Hematopoietic multipotent progenitor cell treated with erythropoietin and hydrocortisone succinate and interleukin-3 and kit ligand, for 17 days (in vitro differentiated cells): ENCODE data around the gene KDM2B.

ENCODE experiments used
- DNase-seq: peaks from one replicate; pipeline ENCODE4 v3.0.0-alpha.2; 2015; ENCODE audit warnings: low spot score

KDM2B gene

GRCh38 chr12:121580959-121581685 lies at the start of gene KDM2B:
Gene KDM2B (minus strand): TSS chr12:121581023. CDS start chr12:121580911, 112 bp downstream.
- DNase-seq = peak; percentile 29

- no peak for DNase-seq
Observed at GRCh38 chr12:121628536-121628935, 47.7 kb upstream of the KDM2B start.

DNA sequence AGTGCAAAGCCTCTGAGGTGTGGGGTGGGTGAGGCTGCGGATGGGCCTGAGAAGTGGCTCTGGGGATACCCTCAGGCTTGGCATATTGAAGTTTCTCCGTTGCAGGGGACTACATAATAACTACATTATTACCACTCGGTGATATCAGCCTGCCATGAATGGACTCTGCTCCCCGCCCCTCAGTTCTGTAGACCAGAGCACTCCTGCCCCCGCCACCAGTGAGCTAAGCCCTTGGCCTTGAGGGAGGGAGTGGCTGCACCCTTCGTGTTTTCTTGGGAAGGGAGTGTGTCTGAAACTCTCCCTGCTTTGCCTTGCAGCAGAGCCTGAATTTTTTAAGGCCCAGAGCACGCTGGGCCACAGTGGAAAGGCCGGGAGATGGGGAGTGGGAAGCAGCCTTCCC lies 47.2 kb upstream of the KDM2B start:
- DNase-seq = no peak

DNA sequence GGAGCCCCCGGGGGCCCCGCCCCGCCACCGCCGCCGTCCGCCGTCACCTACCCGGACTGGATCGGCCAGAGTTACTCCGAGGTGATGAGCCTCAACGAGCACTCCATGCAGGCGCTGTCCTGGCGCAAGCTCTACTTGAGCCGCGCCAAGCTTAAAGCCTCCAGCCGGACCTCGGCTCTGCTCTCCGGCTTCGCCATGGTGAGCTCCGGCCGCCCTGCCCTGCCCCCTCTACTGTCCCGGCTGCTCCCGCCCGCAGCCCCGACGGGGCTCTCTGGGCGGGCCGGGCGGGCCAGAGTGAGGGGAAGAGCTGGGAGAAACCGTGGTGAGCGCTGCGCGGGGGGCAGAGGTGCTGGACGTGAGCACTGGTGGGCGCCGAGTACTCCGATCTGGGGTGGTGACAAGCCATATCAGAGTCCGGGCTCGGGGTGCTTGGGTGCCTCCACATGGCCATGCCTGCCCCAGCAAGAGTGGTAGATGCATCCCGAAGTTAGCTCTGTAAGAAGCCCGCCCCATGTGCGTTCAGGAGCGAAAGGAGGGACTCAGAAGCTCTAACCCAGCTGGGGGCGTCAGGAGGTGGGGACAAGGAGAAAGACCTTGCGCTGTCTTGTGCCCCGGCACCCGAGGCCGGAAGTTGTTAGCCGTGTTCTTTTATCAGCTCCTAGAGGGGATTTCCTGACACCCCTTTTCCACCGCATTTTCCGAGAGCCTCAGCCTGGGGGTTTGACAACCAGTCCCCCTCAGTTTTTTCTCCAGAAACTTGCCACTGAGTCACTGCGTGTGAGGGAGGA lies 46.2 kb upstream of the KDM2B start:
- peak; percentile 22 for DNase-seq

DNA sequence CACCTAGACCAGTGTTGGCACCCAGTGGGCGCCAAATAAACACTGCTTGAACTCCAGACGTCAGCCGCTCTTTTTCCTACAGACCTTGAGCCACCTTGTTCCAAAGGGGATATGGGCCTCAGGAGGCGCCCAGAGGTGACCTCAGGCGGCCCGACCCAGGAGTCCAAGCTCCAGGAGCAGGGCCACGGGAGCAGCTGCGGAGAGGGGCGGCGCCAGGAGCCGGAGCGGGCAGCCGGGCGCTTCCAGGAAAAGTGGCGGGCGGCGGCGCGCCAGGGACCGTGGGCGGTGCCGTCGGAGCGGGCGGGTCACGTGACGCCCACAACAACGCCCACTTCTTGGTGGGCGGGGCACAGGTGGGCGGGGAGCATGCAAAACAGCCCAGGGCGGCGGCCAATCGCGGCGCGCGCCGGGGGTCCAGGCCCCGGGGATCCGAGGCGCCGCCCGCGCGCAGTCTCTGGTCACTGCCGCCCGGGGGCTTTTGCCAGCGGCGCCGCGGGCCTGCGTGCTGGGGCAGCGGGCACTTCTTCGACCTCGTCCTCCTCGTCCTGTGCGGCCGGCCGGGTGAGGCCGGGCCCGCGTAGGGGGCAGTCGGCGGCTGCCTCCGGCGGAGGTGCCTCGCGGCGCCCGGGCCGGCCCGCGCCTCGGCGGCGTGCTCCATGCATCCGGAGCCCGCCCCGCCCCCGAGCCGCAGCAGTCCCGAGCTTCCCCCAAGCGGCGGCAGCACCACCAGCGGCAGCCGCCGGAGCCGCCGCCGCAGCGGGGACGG lies 45.4 kb upstream of the KDM2B start, which contains the start of gene ORAI1:
Gene ORAI1 (plus strand): TSS at position 444 of the 766 bp plus-strand sequence.
- DNase-seq = peak; percentile 96

DNA sequence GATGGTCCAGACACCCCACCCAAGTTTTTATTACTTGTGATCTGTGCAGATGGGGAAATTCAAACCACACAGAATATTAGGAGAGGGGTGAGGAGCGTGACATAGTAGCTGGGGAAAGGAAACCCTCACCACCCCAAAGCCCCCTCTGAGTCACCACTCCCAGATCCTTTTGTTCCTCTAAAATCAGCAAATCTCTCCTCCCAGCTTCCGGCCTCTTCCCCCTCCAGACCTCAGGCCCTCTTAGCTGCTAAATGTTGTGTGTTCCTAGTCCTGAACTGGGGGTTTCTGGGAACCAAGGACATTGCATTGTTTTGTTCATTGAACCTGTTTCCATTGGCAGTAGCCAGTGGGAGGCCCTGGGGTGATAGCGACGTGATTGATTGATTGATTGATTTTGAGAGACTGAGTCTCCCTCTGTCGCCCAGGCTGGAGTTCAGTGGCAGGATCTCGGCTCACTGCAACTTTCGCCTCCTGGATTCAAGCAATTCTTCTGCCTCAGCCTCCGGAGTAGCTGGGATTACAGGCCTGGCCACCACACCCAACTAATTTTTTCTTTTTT lies 39.6 kb upstream of the KDM2B start:
- DNase-seq = no peak

DNA sequence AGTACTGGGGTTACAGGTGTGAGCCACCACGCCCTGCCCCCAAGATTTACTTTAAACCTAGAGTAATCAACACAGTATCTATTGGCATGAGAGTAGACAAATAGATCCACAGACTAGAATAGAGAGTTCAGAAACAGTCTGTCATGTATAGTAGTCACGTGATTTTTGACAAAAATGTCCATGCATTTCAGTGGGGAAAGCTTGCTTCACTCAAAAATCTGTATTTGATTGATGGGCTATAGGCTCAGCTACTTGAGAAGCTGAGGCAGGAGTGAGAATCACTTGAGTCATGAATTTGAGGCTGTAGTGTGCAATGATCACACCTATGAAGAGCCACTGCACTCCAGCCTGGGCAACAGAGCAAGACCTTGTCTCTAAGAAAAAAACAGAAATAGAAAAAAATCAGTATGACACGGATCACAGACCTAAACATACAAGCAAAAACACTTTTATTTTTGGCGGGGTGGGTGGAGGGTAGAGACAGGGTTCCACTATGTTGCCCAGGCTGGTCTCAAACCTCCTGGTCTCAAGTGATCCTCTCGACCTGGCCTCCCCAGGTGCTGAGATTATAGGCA lies 37.9 kb upstream of the KDM2B start:
- DNase-seq = no peak

DNA sequence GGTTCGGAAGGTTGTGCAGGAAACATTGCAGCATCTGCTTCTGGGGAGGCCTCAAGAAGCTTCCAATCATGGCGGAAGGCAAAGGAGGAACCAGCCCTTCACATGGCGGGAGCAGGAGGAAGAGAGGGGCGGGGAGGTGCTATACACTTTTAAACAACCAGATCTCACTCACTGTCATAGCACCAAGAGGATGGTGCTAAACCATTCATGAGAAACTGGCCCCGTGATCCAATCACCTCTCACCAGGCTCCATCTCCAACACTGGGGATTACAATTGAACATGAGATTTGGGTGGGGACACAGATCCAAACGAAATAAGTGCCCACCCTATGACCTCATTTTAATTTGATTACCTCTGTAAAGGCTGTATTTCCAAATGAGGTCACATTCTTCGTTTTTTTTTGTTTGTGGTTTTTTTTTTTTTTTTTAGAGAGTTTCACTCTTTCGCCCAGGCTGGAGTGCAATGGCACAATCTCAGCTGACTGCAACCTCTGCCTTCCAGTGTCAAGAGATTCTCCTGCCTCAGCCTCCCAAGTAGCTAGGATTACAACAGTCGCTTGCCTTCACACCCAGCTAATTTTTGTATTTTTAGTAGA lies 34.1 kb upstream of the KDM2B start:
- no peak for DNase-seq

- DNase-seq = no peak
Observed at GRCh38 chr12:121613462-121613861, 32.6 kb upstream of the KDM2B start.

- DNase-seq = no peak
Observed at GRCh38 chr12:121611306-121611705, 30.5 kb upstream of the KDM2B start.

DNA sequence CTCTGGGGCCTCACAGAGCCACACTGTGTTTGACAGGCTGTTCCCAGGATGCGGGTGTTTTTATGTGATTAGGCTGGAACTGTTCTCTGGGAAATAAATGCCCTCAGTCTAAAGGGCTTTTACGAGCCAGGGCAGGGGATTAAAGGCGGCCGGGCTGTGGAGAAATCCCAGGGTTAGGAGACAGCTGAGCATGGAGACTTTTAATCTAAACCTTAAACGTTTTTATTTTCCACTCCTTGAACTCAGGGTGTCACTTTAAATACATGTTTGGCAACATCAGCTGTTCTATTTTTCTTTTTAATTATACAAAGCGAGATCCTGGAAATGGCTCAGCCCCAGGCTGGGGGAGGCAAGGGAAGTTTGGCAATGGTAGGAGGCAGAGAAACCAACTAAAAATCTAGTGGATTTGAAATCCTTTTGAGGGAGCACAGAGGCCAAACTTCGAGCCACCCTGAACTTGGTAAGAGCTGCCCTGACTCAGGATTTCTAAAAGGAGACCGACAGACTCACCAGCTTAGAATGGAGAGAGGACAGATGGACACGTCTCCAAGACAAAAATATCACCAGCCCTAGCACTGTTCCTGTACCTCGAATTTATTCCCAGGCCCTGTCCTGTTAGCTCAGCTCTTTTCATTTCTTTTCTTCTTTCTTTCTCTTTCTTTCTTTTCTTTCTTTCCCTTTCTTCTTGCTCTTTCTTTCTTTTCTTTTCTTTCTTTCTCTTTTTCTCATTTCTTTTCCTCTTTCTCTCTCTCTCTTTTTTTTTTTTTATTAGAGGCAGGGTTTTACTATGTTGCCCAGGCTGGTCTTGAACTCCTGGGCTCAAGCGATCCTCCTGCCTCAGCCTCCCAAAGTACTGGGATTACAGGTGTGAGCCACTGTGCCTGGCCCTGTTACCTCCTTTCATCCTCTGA lies 29.7 kb upstream of the KDM2B start:
- DNase-seq = no peak

- no peak for DNase-seq
Observed at GRCh38 chr12:121608301-121608700, 27.5 kb upstream of the KDM2B start.

DNA sequence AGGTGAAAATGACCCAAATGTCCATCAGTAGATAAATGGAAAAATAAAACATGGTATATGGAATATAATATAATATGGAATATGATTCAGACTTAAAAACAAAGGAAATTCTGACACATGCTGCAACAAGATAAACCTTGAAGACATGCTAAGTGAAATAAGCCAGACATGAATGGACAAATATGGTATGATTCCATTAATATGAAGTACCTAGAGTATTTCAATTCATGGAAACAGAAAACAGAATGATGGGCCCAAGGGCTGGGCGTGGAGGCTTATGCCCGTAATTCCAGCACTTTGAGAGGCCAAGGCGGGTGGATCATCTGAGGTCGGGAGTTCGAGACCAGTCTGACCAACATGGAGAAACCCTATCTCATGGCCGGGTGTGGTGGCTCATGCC lies 22.8 kb upstream of the KDM2B start:
- DNase-seq = no peak

DNA sequence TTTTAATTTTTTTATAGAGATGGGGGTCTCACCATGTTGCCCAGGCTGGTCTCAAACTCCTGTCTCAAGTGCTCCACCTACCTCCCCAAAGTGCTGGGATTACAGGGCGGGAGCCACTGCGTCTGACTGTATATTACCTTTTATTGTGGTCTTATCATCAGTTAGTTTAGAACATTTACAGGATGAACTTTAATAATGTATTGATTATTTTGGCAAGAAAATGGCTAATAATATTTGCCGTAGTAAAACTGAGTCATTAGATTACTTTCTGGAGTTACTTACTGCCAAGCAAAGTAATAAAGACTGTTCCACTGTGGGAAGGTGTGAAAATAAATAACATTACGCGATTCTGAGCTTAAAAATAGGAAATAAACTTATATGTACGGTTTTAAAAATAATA lies 21.9 kb upstream of the KDM2B start:
- no peak for DNase-seq

- no peak for DNase-seq
Observed at GRCh38 chr12:121600702-121601336, 20.0 kb upstream of the KDM2B start.

DNA sequence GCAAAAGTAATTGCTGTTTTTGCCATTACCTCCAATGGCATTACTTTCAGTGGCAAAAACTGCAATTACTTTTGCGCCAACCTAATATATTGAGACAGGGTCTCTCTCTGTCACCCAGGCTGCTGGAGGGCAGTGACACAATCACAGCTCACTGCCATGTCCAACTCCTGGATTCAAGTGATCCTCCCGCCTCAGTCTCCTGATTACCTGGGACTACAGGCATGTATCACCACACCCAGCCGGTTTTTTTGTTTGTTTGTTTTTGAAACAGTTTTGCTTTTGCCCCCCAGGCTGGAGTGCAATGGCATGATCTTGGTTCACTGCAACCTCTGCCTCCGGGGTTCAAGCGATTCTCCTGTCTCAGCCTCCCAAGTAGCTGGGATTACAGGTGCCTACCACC lies 15.7 kb upstream of the KDM2B start:
- no peak for DNase-seq

- no peak for DNase-seq
Observed at GRCh38 chr12:121595520-121595919, 14.7 kb upstream of the KDM2B start.

- no peak for DNase-seq
Observed at GRCh38 chr12:121592320-121592719, 11.5 kb upstream of the KDM2B start.

- DNase-seq = no peak
Observed at GRCh38 chr12:121590476-121591143, 9.8 kb upstream of the KDM2B start.
